Measurements from ENCODE around the gene ZNF554.

- TF ChIP-seq POLR2AphosphoS5 (IDR thresholded peaks at IDR 0.05; ENCODE audit: insufficient read depth in 1 of 2, low read depth in 1 of 2) (no peak), POLR2A (IDR thresholded peaks at IDR 0.05) (no peak)
- TF ChIP-seq, protein P1, sequence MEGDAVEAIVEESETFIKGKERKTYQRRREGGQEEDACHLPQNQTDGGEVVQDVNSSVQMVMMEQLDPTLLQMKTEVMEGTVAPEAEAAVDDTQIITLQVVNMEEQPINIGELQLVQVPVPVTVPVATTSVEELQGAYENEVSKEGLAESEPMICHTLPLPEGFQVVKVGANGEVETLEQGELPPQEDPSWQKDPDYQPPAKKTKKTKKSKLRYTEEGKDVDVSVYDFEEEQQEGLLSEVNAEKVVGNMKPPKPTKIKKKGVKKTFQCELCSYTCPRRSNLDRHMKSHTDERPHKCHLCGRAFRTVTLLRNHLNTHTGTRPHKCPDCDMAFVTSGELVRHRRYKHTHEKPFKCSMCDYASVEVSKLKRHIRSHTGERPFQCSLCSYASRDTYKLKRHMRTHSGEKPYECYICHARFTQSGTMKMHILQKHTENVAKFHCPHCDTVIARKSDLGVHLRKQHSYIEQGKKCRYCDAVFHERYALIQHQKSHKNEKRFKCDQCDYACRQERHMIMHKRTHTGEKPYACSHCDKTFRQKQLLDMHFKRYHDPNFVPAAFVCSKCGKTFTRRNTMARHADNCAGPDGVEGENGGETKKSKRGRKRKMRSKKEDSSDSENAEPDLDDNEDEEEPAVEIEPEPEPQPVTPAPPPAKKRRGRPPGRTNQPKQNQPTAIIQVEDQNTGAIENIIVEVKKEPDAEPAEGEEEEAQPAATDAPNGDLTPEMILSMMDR (IDR thresholded peaks at IDR 0.05) = no peak
Observed at GRCh38 chr19:2797280-2797679, 22.4 kb upstream of the ZNF554 start.
